ENCODE measurements around the gene TBXA2R. TPM values are rescaled to one million over a fixed set of nuclear protein-coding genes. Genes with fewer than 3 reads are reported as not detected.
A peak's percentile ranks its signal among the peaks of the same experiment; 100 is the strongest.

The TBXA2R gene
- total RNA-seq, 1 donor from 2014 or later, result 4.9 TPM

DNA sequence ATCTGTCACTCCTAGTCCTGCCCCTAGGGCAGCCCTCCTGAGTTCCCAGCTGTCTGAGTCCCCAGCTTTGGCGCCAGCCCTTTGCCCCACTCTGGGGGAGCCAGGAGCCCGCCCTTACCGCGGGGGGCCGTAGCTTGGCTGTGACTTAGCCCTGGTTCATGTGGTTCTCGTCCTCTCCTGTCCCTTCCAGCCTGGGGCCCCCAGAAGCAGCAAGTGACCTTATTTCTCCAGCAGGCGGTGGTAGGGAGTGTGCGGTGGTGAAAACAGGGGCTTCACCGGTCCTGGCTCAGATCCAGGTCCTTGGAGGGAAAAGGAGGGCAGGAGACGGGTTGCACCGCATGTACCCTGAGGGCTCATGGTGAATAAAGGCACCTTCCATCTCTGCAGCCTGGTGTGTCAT is 13.5 kb downstream of the TBXA2R start:
- DNase-seq (no peak), ATAC-seq (peak in 1 of 2 donors; percentile 14)
- Histone ChIP-seq H3K4me1 (no peaks in the 10 kb centered on the region), H3K36me3 (no peaks in the 10 kb centered on the region), H3K27ac (no peak overlapping the region), H3K9me3 (no peaks in the 10 kb centered on the region), H3K4me3 (no peak overlapping the region), H3K27me3 (ENCODE audit: low read depth) (no peaks in the 10 kb centered on the region)
- intact Hi-C loops (cut with DNase I), result no loop called here
- TF ChIP-seq, protein P1, sequence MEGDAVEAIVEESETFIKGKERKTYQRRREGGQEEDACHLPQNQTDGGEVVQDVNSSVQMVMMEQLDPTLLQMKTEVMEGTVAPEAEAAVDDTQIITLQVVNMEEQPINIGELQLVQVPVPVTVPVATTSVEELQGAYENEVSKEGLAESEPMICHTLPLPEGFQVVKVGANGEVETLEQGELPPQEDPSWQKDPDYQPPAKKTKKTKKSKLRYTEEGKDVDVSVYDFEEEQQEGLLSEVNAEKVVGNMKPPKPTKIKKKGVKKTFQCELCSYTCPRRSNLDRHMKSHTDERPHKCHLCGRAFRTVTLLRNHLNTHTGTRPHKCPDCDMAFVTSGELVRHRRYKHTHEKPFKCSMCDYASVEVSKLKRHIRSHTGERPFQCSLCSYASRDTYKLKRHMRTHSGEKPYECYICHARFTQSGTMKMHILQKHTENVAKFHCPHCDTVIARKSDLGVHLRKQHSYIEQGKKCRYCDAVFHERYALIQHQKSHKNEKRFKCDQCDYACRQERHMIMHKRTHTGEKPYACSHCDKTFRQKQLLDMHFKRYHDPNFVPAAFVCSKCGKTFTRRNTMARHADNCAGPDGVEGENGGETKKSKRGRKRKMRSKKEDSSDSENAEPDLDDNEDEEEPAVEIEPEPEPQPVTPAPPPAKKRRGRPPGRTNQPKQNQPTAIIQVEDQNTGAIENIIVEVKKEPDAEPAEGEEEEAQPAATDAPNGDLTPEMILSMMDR (IDR thresholded peaks at IDR 0.05), result no peak

DNA sequence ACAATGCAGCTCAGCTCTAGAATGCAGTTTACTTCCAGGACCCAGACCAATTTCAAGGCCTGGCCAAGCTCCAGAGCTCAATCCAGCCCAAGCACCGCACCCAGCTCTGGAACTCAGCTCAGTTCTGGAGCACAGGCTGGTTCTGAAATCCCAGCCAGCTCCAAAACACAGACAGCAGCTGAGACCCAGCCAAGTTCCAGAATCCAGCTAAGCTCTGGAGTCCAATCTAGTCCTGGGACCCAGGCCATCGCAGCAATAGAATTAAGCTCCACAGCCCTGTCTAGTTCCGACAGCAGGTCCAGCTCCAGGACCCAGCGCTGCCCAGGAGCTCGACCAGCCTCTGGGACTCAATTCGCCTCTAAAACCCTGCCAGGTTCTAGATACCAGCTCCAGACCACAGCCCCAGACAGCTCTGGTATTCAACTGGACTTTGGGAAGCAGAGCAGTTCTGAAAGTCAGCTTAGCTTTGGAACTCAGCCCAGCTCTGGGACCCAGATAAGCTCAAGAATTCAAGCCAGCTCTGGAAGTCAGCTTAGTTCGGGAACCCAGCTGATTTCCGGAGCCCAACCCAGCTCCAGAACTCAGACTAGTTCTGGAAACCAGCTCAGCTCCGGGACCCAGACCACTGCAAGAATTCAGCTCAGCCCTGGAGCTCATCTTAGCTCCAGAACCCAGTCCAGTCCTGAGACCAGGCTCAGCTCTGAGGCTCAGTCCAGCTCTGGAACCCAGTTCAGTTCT is 14.6 kb downstream of the TBXA2R start:
- no peak for DNase-seq
- intact Hi-C loops (cut with DNase I), result no loop called here

DNA sequence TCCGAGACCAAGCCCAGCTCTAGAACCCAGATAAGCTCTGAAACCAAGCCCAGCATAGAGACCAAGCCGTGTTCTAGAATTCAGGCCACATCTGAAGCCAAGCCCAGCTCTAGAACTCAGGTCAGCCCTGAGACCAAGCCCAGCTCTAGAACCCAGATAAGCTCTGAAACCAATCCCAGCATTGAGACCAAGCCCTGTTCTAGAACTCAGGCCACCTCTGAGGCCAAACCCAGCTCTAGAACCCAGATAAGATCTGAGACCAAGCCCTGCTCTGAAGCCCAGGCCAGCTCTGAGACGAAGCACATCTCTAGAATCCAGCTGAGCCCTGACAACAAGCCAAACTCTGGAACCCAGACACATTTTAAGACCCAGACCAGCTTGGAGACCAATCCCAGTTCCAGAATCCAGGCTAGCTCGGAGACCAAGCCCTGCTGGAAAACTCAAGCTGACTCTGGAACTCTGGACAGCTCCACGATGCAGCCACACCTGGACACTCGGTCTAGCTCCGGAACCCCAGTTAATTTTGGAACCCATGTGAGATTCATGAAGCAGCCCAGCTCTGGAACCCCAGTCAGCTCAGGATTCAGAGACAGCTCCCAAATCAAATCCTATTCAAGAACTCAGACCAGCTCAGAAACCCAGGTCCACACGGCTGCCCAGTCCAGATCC is 15.6 kb downstream of the TBXA2R start:
- H3K4me1 ChIP-seq, result peaks cover 1% of the 10 kb centered on the region
- no peak for ATAC-seq
- TF ChIP-seq, protein P1 (IDR thresholded peaks at IDR 0.05), result no peak
- peaks cover 5% of the 10 kb centered on the region for H3K27me3 ChIP-seq (ENCODE audit: low read depth)
- no peak overlapping the region for H3K27ac ChIP-seq
- DNase-seq, result no peak
- no peak overlapping the region for H3K4me3 ChIP-seq
- no peaks in the 10 kb centered on the region for H3K9me3 ChIP-seq
- intact Hi-C loops (cut with DNase I), result no loop called here
- H3K36me3 ChIP-seq, result no peaks in the 10 kb centered on the region

More for the DNA sequence above, 14.6 kb downstream of the TBXA2R start:
- TF ChIP-seq, protein P1 (IDR thresholded peaks at IDR 0.05), result no peak
- no peaks in the 10 kb centered on the region for H3K4me1 ChIP-seq
- no peak overlapping the region for H3K4me3 ChIP-seq
- H3K9me3 ChIP-seq, result no peaks in the 10 kb centered on the region
- no peaks in the 10 kb centered on the region for H3K36me3 ChIP-seq
- ATAC-seq, result no peak
- H3K27me3 ChIP-seq (ENCODE audit: low read depth), result no peaks in the 10 kb centered on the region
- no peak overlapping the region for H3K27ac ChIP-seq

DNA sequence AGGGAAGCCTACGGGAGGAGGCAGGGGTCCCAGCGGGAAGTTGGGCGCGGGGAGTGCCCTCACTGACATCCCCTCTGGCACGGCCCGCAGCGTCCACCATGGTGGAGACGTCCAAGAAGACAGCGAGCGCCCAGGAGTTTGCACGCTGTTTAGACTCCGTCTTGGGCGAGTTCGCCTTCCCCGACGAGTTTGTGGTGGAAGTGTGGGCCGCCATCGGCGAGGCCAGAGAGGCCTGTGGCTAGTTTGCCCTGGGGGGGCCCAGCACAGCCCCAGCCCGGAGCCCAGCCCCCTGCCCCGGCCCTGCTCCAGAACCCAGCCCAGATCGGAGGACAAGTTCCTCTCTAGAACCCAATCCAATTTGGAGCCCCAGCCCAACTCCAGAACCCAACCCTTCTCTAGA is 16.7 kb downstream of the TBXA2R start:
- ATAC-seq, result no peak
- intact Hi-C loops (cut with DNase I), result no loop called here
- Histone ChIP-seq H3K4me3 (no peak overlapping the region), H3K36me3 (no peaks in the 10 kb centered on the region), H3K27ac (no peak overlapping the region), H3K4me1 (peaks cover 10% of the 10 kb centered on the region), H3K27me3 (ENCODE audit: low read depth) (peaks cover 16% of the 10 kb centered on the region), H3K9me3 (no peaks in the 10 kb centered on the region)
- TF ChIP-seq, protein P1 (IDR thresholded peaks at IDR 0.05), result no peak
- no peak for DNase-seq

DNA sequence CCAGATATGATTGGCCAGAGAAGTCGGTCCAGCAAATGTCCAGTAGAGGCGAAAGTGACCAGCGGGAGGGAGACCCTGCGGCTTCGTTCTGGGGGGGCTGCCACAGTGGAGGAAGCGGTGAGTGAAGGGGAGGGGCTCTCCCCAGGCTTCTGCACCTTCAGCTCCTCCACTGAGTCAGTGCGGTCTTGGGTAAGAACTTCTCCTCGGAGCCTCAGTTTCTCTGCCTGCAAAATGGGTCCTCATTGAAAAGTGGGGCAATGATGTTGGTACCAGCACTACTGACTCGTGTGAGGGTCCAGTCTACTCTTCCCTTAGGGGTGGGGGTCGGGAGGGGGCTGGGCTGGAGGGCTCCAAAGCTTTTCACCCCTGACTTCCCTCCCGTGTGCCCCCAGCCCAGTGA is 17.2 kb downstream of the TBXA2R start:
- peaks cover 20% of the 10 kb centered on the region for H3K27me3 ChIP-seq (ENCODE audit: low read depth)
- TF ChIP-seq, protein P1 (IDR thresholded peaks at IDR 0.05), result no peak
- no peaks in the 10 kb centered on the region for H3K36me3 ChIP-seq
- no peak for DNase-seq
- H3K9me3 ChIP-seq, result no peaks in the 10 kb centered on the region
- H3K4me3 ChIP-seq, result no peak overlapping the region
- H3K27ac ChIP-seq, result no peak overlapping the region
- H3K4me1 ChIP-seq, result peaks cover 10% of the 10 kb centered on the region
- no peak for ATAC-seq
- intact Hi-C loops (cut with DNase I), result no loop called here

Data from lower lobe of right lung (tissue), 2 donors.